ENCODE data around the gene SUGP2.

GRCh38 chr19:19049406-19049805 lies 16.1 kb upstream of the SUGP2 start:
- no peak for TF ChIP-seq POLR2AphosphoS5 (IDR thresholded peaks at IDR 0.05)
- no peak for TF ChIP-seq CTCF (IDR thresholded peaks at IDR 0.05)
- no peak for TF ChIP-seq POLR2A (IDR thresholded peaks at IDR 0.05)
- no peak for TF ChIP-seq EP300 (IDR thresholded peaks at IDR 0.05)
